NCI-H526 (cell line): ENCODE measurements around the gene PPP6C.
"Not testable (repeated sequence)": the region's sequence is repeated elsewhere in the genome, so short reads cannot be mapped to it uniquely, and the experiment has no call there.

Experiments
- DNase-seq, 2 experiments: peaks; one replicate each; lab custom pipeline; 2025; lab: John Stamatoyannopoulos, UW

Gene PPP6C

DNA sequence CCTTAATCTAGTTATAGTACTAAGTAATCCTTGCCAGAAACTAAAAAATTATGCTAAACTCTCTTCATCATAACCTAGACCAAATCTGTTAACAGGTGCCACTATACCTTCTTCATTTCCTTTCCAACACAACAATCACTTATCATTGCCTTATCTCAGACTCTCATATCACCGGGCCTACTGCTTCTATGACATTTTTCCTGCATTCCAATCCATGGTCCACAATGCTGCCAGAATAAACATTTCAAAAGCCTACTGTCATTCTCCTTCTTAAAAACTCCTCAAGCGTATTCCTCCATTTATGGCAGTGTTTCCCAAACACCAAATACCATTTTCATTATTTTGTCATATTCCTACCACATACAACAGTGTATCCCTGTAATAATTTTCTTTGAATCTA is 6.5 kb downstream of the PPP6C start:
- DNase-seq, result no peak

DNA sequence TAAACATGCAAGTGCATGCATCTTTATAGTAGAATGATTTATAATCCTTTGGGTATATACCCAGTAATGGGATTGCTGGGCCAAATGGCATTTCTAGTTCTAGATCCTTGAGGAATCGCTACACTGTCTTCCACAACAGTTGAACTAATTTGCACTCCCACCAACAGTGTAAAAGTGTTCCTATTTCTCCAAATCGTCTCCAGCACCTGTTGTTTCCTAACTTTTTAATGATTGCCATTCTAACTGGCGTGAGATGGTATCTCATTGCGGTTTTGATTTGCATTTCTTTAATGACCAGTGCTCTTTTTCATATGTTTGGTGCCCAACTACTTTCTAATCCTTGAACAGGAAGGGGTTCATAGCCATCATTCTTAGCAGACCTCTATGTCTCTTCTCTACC is 7.8 kb downstream of the PPP6C start:
- DNase-seq, result not testable (repeated sequence)

DNA sequence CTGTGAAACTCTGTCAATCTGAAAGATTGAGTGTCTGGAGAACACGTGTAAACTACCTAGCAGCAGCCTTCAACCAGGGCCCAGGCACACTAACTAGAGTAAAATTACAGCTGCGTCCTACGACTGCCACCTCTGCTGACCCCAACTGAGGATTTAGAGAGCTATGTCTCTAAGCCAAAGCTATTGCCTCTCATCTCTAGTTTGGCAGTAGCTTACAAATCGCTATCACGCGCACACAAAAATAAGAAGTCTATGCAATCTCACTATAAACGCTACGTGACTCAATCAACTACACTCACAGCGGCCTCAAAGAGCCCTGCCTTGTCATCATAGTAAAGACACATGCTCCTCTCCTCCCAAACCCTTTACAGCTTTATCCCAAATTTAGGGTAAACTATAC is 8.7 kb downstream of the PPP6C start:
- DNase-seq, result no peak

DNA sequence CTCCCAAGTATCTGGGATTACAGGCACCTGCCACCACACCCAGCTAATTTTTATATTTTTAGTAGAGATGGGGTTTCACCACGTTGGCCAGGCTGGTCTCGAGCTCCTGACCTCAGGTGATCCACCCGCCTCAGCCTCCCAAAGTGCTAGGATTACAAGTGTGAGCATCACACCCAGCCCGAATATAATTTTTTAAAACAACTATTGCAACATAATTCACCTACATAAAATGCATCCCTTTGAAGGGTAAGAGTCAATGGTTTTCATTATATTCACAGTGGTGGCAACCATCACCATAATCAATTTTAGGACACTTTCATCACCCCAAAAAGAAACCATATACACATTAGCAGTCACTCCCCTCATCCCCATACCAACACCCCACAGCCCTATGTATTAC is 9.8 kb downstream of the PPP6C start:
- not testable (repeated sequence) for DNase-seq

DNA sequence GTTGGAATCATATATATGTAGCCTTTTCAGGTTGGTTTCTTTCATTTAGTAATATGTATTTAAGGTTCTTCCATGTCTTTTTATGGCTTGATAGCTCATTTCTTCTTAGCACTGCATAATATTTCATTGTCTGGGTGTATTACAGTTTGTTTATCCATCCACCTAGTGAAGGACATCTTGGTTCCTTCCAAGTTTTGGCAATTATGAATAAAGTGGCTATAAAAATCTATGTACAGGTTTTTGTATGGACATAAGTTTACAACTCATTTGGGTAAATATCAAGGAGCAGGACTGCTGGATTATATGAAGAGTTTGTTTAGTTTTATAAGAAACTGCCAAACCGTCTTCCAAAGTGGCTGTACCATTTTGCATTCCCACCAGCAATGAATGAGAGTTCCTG is 11.7 kb downstream of the PPP6C start:
- no peak for DNase-seq

DNA sequence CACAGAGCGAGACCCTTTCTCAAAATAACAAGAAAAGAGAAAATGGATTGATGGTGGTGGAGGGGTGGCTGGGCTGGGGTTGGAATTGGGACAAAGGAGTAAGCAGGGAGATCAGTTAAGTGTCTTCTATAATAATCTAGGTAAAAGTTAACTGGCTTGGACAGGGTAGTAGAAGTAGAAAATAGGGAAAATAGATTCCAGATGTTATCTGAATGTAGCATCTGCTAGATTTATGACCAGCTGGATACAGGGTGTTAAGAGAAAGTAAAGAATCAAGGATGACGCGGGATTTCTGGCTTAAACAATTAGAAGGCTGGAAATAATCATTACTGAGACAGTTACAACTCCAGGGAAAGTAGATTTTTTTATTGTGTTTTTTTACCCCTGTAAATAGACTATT is 13.0 kb downstream of the PPP6C start:
- no peak for DNase-seq

DNA sequence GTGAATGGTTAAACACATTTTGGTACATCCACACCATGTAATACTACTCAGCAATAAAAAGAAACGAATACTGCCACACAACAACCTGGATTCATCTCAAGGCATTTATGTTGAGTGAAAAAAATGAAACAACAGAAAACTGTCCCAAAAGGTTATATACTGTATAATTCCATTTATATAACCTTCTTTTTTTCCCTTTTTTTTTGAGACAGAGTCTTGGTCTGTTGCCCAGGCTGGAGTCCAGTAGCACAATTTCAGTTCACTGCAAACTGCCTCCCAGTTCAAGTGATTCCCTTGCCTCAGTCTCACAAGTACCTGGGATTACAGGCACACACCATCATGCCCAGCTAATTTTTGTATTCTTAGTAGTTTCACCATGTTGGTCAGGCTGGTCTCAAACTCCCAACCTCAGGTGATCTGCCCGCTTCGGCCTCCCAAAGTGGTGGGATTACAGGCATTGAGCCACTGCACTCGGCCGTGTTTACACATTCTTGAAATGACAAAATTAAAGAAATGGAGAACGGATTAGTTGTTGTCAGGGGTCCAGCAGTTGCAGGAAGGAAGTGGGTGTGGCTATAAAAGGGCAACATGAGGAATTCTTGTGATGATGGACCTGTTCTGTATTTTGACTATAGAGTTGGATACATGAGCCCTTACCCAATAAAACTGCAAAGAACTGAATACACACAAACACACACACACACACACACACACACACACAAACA is 17.4 kb downstream of the PPP6C start:
- no peak for DNase-seq

DNA sequence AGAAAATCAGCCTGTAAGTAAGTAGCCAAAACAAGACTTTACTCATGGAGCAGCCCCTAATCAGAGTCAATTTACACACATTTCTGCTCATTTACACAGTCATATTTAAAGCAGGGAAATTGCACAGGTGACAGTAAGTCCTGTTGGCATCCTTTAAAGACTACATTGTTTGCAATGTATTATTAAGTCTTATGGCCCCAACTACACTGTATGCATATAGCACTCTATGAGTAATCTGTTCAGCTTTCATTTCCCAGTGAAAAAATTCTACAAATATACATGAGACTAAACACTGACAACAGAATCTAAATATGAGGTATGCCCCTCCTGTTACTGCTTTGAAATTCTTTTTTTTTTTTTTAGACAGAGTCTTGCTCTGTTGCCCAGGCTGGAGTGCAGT is 19.7 kb downstream of the PPP6C start:
- DNase-seq, result no peak

DNA sequence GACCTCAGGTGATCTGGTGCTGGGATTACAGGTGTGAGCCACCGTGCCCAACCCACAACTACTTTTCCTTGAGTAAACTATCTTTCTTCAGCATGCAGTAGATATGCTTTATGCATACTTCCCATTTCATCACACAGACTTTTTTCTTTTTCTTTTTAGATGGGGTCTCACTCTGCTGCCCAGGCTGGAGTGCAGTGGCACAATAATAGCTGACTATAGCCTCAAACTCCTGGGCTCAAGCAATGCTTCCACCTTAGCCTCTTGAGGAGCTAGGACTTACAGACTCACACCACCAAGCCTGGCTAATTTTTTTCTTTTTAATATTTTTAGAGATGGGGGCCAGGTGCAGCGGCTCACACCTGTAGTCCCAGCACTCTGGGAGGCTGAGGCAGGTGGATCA is 22.8 kb downstream of the PPP6C start:
- DNase-seq, result no peak

DNA sequence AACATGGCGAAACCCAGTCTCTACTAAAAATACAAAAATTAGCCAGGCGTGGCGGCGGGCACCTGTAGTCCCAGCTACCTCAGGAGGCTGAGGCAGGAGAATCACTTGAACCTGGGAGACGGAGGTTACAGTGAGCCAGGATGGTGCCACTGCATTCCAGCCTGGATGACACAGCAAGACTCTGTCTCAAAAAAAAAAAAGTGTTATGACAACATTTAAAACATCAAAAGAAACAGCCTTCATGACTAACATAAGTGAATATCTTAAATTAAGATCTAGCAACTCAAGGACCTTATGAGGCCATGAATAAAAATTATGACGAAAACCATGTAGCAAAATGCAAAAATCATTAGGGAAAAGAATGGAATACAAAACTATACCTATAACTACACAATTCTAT is 26.7 kb downstream of the PPP6C start:
- DNase-seq, result not testable (repeated sequence)

DNA sequence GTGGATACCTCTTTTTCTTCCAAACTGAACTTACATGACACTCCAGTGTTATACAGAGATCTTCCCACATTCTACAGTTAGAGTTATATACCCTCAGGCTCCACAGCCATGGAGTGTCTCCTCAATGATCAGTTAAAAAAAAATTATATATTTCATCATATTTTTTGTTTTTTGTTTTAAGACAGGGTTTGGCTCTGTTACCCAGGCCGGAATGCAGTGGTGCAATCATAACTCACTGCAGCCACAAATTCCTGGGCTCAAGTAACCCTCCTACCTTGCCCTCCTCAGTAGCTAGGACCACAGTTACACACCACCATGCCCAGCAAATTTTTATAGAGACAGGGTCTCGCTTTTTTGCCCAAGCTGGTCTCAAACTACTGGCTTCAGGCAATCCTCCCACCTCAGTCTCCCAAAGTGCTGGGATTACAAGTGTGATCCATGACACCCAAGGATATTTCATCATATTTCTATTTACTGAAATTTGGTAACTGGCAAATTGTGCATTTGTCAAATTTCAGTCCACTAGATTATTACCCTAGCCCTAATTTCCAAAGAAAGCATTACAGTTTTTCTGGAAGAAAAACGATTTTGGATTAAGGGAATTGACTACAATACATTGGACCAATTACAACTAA is 28.2 kb downstream of the PPP6C start:
- no peak for DNase-seq

DNA sequence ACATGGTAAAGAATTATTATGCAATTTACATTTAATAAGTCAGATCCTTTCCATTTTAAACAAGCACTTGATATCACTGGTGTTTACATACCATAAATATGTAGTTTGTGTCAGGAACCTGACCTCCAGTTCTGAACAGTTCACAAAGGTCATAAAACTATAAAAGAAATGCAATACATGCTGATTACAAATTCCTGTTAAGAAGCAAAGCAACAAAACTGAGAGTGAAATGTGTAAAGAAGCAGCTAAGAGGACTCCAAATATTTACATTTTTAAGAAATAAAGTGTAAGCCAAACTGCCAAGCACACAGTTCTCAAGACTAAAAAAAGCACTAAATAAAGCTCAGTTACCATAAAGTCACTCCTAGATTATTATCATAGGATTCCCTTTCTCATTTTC is 28.9 kb downstream of the PPP6C start:
- no peak for DNase-seq

DNA sequence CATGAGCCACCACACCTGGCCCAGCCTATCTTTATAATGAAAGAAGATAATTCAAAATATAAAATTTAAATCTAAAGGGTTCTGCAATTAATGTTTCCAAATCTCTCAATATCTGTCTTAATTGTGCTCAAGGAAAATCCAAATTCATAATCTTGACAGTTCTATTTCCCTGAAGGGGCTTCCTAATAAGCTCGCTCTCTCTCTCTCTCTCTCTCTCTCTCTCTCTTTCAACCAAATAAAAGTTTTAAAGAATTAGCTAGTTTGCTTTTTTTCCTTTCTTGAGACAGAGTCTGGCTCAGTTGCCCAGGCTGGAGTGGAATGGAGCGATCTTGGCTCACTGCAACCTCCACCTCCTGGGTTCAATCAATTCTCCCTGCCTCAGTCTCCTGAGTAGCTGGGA is 33.1 kb downstream of the PPP6C start:
- DNase-seq, result no peak

DNA sequence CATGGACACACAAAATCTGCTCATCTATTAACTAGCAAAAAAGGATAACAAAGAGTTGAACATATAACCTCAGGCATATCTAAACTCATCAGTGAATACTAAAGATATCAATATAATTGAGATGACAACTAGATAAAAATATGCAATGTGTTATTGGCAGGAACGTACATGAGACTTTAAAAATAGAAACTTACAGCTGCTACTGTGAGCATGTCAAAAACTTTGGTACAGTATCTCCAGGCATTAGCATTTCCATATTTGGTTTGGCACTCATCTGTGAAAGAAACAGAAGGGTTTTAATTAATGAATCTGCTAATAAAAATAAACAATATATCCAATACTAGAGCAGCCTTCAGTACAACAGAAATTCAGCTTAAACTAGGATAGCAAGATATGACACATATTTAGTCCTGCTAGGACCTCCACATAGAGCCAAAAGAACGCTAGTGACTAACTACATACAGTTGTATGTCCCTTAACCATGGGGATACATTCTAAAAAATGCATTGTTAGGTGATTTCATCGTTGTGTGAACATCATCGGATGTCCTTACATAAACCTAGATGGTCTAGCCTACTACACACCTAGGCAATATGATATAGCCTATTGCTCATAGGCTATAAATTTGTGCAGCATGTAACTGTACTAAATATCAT is 35.8 kb downstream of the PPP6C start:
- DNase-seq, result no peak

DNA sequence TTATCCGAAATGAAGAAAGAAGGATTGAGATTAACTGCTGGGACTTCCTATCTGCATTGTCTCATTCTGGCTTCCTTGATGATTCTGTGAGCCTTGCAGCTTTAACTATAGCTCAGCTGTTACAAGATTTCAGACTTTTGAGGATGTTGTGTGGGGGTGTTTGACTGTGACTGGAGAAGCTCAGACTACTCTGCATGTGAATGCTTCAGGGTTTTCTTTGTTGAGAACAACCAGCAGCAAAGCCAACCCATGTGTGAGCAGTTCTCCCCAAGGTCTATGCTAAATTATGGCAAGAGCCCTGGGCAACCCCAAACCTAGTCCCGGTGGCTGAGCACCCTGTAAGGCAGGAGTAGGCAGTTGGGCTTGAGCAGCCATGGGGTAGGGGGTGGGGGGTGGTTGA is 37.9 kb downstream of the PPP6C start:
- DNase-seq, result no peak

DNA sequence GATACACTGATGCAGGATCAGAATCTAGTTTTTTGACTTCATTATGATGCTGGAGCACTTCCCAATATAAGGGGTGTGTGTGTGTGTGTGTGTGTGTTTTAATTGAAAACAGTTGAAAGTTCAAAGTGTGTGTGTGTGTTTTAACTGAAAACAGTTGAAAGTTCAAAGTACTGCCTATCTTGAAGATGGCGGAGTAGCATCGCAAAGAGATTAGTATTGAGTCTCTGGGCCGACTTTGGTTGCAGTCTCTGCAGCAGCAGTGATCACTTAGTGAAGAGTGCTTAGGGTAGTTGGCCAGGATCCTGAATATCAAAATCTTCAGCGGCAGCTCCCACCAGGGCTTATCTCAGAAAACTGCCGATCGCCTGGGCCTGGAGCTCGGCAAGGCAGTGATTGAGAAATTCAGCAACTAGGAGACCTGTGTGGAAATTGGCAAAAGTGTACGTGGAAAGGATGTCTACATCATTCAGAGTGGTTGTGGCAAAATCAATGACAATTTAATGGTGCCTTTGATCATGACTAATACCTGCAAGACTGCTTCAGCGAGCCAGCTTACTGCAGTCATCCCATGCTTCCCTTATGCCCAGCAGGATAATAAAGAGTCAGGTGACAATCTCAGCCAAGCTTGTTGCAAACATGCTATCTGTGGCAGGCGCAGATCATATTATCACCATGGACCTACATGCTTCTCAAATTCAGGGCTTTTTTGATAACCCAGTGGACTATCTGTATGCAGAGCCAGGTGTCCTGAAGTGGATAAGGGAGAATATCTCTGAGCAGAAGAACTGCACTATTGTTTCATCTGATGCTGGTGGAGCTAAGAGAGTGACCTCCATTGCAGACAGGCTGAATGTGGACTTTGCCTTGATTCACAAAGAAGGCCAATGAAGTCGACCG is 39.0 kb downstream of the PPP6C start:
- DNase-seq, result no peak

DNA sequence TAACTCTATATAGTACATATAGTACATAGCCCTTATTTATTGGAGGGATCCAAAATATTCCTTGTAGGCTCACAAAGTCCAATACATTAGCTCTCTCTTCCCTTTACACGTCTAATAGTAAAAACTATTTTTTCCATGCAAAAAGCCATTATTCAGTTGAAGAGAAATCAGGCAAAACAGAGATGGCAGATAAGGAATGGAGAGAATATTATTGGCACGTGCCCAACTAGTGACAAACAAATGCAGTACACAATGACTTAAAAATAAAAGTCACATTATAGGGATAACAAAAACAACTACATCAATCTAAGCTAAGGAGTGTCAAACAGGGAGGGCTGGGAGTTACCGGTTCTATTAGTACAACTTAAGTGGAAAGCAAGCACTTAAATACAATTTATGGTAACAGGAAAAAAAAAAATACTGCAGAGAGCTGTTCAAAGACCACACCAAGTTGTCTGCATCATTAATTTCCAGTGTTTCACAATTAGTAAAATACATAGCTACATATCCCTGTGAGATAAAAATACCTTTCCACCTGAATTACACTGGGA is 42.1 kb downstream of the PPP6C start:
- DNase-seq, result no peak

DNA sequence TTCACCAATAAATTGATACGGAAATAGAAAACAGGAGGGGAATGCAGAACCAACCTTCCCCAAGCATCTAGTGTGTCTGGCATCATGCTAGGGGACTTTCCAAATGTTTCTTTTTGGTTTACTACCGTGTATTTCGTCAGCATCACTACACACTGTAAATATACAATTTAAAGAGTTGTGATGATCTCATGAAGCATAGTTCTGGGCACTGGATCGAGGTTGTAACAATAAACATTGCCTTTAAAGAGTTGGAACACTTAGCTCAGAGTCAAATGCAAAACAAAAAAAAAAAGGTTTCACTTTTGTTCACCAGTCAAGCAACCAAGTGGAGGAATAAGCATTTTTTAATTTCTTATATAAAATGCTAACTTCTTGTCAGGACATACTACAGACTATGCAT is 43.4 kb downstream of the PPP6C start:
- DNase-seq, result no peak

DNA sequence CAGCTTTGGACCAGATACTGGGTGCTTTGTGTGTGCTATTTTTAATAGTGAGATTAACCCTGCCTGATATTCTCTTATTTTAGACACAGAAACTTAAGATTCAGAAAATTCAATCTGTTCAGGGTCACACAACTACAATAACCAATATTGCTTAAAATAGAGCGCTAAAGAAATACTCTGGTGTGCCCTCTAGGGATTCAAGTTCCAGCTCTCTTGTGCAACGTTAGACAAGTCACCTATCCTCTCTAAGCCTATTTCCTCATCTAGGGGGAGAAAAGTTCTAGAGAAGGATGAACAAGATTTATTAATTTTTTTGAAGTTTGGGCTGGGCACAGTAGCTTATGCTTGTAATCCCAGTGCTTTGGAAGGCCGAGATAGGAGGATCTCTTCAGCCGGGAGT is 44.2 kb downstream of the PPP6C start:
- DNase-seq, result no peak

DNA sequence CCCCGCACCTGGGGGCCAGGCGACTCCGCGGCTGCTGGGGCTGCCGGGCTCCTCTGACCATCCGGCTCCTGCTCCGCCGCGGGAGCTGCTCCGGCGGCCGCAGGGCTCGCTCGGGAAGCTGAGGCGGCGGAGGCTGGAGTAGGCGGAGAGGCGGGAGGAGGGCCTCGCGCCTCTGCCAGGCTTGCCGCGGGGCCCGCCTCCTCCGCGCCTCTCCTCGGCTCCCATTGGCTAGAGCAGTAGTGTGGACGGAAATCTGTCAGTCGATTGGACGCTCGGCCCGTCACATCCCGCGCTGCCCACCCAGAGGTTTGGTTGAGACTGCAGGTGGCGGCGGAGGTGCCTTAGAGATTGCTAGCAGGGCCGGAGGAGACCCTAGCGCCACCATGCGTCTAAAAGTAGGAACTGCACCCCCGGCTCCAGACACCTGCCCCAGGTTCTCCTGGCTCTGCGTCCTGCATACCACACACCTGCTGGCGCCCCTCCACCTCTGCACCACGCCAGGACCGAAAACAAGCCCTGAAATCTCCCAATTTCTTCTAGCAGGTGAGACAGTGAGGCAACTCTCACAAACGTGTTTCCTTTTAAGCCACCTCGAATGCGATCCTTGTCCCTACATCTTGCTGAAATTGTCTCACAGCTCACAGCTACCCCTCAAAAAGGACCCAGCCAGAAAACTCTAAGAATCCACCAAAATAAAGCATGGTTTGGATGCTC is 46.1 kb downstream of the PPP6C start, which contains the start of gene SCAI:
SCAI (minus strand) TSS at position 152 of the 714 bp plus-strand sequence; CDS start at position 61, 91 bp downstream.
- DNase-seq, result peak; percentile 95 to 97
